Kidney glomerular epithelial cell (primary cell): Measurements from ENCODE around the gene SUV39H1.

Source experiments
- DNase-seq: peaks from one replicate; lab custom pipeline; 2025; lab: John Stamatoyannopoulos, UW

The SUV39H1 gene

GRCh38 chrX:48713847-48714246 is 17.3 kb downstream of the SUV39H1 start:
- DNase-seq: no peak

GRCh38 chrX:48714573-48714972 is 18.0 kb downstream of the SUV39H1 start:
- DNase-seq: no peak

- no peak for DNase-seq
Observed at GRCh38 chrX:48715072-48715471, 18.5 kb downstream of the SUV39H1 start.

DNA sequence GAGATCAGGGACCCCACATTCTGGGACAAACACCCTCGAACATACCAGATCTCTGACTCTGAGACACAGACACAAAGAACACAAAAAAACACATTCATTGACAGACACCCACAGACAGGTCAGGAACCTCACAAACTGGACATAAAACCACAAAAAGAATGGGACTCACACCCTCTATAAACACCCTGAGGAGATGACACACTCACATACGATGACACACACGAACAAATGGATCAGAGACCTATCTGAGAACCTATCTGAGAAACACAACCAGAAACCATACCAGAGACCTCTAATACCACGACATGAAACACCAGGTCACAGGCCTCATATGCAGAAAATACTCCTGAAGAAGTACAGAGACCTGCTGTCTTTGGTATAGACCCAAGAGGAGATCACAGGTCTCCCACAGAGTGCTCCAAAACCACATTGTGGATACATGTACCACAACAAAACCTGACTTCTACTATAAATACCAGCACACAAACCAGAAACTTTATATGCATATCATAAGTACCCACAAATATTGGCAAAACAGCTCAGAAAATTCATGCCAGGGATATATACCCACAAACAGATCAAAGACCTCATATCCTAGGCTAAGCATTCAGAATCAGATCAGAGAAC is 19.5 kb downstream of the SUV39H1 start:
- DNase-seq: no peak

- no peak for DNase-seq
Observed at GRCh38 chrX:48719958-48720357, 23.4 kb downstream of the SUV39H1 start.

GRCh38 chrX:48720577-48721250 is 24.2 kb downstream of the SUV39H1 start:
- no peak for DNase-seq

DNA sequence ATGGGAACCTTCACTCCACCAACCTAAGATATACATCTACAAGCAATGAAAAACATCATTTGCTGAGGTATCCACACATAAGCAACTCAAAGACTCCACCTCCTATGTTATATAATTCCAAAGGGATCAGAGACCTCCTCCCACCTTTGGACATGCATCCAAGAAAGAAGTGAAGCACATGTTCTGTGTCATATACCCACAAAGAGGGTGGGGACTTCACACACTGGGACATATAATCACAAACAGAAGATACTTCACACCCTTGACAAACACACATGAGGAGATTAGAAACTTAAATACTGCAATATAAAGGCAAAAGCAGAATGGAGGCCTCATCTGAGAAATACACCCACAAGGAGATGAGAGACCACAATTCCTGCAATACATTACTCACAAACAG is 25.4 kb downstream of the SUV39H1 start:
- DNase-seq: no peak

DNA sequence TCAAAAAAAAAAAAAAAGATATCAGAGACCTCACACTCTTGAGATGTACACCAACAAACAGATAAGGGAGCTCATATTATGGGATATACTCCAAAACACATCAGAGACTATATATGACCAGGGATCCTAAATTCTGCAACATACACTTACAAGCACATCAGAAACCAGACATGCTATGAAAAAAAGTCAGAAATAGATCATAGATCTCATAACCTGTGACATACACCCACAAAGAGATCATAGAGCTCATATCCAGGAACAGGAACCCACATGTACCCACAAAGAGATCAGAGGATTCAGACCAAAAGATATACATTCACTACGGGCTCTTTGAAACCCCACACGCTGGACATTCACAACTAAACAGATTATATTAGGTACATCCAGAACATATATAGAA is 30.1 kb downstream of the SUV39H1 start:
- no peak for DNase-seq

DNA sequence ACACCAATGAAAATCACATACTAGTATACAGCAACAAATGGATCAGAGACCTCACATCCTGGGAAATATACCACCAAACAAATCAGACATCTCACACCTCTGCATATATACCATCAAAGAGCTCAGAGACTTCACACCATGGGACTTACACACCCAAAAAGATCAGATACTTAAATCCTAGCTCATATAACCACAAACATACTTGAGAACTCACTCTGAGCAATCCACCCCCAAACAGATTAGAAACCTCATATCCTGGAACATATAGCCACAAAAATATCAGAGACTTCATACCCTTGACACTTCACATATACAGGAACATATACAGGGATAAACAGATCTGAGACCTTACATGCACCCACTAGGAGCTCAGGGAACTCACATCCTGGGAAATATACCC is 32.1 kb downstream of the SUV39H1 start:
- no peak for DNase-seq

DNA sequence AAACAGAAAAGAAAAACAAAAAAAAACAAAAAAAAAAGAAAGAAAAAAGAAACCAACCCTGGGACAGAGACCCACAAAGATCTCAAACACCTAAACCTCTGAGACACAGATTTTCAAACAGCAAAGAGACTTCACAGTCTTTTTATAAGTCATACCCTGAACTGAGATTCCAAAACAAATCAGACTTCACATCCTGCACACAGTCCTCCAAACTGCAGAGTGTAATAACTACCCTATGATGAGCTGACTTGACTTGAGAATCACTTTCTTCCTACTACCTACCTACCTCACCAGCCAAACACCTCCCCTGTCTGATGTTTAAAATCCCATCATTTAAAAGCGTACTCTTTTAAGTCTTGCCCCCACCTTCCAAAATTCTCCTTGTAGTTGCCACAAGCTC is 39.8 kb downstream of the SUV39H1 start:
- no peak for DNase-seq

GRCh38 chrX:48736878-48737212 is 40.3 kb downstream of the SUV39H1 start:
- no peak for DNase-seq

DNA sequence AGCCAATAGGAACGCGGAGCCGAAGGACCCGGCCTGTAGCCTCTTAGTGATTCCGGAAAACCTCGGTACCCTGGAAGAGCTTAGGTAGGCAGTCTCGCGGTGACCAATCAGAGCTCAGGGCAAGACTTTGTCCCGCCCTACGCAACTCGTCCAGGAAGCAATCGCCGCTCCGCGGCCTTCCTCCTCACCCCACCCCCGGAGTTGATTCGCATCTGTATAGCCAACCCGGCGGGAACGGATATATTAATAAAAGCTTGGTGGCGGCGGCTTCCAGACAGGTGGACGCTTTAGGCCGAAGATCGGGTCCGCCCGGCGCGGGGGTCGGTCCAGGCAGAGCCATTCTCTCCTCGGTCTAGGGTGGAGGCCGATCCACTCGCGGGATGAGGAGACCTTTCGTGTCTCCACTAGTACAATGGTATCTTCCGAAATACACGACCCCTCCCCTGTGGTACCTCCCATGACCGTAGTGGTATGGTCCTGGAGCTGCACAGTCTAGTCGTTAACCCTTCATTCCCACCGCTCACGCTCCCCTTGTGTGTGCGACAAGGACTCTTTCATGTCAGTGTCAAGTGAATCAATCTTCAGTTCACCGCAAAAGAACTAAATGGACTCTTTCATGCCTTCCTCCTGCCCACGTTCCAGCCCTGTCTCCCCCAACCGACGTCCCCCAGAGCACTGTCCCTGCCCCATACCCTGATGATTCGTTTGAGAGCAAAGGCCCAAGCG is 40.8 kb downstream of the SUV39H1 start:
- DNase-seq: peak; percentile 92

DNA sequence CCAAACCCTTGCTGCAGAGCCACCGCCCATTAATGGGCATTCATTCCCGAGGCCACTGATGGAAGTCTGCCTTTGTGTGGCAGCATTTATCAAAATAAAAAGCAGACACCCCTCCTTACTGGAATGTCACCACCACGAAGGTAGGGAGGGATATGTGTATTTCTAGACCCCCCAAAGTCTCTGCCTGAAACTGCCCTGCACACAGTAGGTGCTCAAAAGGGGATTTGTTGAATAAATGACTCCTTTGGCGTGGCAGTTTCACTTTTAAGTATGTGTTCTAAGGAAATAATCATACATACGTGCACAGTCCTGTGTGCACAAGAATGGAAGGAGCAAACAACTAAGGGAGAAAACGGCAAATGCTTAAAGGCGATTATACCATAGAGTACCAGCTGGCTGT is 41.4 kb downstream of the SUV39H1 start:
- no peak for DNase-seq

GRCh38 chrX:48741834-48742233 is 45.3 kb downstream of the SUV39H1 start:
- no peak for DNase-seq

DNA sequence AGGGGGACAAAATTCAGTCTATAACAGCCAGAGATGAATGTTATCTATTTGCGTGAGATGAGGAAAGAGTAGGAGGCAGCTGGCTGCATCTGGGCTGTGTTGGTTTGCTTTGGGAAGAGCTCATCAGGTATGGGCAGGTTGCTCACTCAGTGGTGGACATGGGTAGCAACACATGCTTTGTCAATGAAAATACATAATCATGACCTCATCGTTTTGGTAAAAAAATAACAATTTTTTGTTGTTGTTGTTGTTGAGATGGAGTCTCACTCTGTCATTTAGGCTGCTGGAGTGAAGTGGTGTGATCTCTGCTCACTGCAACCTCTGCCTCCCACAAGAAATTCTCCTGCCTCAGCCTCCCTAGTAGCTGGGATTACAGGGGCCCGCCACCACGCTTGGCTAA is 48.7 kb downstream of the SUV39H1 start:
- no peak for DNase-seq

DNA sequence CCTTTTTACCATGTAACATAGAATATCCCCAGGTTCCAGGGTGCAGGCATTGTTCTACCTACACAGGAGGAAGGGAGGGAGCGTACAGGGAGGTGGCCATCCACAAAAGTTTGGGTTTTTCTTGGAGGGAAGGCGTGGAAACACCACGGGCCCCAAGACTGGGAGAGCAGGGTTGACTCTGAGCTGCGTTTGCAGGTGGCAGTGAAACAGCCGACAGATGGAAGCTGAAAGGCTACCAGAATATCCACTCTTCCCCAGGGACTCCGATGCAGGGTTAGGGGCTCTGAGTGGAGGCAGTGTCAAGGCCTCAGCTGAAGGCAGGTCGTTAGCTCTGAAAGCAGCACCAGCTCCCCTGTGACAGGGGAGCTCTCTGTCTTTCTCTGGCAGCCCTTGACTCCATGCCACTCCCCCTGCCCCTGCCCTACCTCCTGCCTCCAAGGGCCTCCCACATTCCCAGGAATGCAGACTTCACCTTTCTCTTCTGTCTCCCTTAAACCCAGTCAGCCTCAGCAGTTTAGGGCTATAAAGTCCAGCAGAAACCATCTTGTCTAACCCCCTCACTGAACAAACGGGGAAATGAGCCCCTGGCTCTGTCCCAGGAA is 51.0 kb downstream of the SUV39H1 start:
- no peak for DNase-seq

GRCh38 chrX:48749182-48749581 is 52.6 kb downstream of the SUV39H1 start:
- no peak for DNase-seq

DNA sequence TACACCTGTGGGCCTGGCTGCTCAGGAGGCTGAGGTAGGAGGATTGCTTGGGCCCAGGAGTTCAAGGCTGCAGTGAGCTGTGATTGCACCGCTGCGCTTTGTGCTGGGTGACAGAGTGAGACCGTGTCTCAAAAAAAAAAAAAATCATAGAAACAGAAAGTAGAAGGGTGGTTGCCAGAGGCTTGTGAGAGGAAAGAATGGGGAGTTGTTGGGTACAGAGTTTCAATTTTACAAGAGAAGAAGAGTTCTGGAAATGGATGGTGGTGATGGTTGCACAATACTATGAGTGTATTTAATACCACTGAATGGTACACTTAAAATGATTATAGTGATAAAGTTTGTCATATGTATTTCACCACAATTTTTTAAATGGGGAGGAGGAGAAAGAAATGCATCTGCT is 54.8 kb downstream of the SUV39H1 start:
- DNase-seq: no peak

GRCh38 chrX:48752498-48752897 is 56.0 kb downstream of the SUV39H1 start:
- DNase-seq: no peak

DNA sequence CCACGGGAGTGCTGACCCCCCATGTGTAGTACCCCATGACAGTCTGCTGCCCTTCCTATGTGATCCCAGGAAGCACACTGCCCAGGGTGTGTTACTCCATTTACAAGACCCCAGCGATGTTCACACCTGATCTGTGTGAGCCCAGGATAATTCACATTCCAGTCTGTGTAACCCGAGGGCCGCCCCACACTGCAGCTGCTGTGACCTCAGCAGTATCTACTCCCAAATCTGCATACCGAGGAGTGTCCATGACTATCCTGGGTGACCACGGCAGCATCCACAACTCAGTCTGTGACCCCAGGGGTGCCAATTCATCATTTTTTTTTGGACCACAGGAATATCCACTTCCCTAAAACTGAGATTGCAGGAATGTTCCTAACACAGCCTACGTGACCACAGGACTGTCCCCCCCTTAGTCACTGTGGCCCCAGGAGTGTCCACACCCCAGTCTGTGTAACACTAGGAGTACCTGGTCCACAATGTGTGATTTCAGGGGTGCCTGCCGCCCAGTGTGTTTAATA is 57.2 kb downstream of the SUV39H1 start:
- DNase-seq: no peak

DNA sequence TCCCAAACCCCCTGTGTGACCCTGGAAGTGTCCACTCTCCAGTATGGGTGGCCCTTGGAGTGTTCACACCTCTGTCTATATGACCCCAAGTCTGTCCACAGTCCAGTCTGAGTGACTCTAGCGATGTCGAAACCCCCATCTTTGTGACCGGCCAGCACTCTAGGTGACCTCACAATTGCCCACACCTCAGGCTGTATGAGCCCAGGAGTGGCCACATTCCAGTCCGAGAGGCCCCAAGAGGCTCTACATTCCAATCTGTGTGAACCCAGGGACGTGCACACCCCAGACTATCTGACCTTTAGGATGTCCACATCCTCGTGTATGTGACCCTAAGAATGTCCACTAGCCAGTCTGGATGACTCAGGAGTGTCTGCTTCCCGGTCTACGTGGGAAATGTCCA is 57.7 kb downstream of the SUV39H1 start:
- DNase-seq: no peak
